ENCODE measurements around the gene DPF1.

Gene DPF1

DNA sequence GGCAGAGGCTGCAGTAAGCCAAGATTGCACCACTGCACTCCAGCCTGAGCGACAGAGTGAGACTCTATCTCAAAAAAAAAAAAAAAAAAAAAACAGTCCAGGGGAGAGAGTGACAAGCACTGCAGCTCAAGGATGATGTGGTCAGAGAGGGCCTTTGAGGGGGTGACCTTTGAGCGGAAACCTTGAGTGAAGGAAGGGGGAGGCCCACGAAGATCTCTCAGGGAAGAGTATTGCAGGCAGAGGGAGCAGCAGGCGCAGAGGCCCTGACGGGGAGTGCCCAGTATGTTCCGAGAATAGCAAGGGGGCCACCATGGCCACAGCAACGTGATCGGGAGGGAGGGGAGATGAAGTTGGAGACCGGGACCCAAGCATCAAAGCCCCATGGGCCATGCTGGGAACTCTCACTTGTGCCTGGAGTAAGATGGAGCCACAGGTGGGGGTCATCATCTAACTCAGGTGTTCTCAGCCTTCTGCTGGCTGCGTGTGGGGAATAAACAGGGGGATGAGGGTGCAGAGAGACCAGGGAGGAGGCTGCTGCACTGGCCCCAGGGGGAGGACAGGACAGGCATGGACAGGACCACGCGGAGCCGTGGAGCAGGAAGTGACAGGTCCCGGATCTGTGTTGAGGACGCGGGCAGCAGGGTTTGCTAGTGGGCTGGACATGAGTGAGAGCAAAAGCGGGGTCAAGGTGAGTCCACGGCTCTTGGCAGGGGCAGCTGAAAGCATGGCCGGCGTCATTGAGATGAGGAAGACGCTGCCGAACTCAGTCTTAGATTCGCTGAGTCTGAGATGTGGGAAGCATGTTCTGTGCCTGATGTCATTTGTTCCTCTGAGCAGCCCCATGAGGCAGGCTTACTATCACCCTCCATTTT is 60.4 kb downstream of the DPF1 start:
- no peak for DNase-seq (ENCODE audit: low spot score)

DNA sequence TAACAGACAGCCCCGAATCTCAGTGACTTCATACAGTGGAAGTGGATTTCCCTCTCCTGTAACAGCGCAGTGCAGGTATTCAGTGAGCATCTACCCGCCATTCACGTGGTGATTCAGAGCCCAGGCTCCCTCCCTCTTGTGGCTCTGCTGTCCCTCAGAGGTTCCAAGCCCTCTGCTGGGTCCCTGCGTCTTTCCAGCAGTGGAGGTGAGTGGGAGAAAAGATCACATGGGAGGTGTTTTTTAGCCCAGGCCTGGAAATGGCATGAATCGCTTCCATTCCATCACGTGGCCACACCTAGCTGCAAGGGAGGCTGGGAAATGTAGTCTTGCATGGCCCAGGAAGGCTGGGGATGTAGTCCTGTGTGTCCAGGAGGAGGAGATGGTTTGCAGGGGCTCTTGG is 61.4 kb downstream of the DPF1 start:
- DNase-seq (ENCODE audit: low spot score), result no peak

DNA sequence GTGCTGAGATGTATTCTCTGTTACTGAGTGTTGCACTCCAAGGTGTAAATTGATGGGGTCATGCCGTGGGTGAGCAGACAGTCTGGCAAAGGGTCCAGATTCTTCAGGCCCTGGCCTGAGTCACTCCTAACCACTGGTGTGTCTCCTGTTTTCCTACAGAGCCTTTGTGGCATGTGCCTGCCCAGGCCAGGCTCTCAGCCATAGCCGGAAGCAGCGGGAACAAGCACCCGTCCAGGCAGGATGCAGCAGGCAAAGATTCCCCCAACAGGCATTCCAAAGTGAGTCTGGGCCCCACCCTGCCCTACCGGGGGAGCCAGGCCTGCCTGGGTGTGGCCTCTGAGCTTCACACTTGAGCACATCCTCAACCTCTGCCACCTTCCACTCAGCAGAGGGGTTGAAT is 61.9 kb downstream of the DPF1 start:
- no peak for DNase-seq (ENCODE audit: low spot score)
